Measurements from ENCODE around the gene GALNT15.

GRCh38 chr3:16249336-16249735 is 74.9 kb downstream of the GALNT15 start:
- TF ChIP-seq EZH2 (IDR thresholded peaks at IDR 0.05; ENCODE audit: low read length) (no peak), CTCF (optimal IDR thresholded peaks at IDR 0.05 in 1 of 3, IDR thresholded peaks at IDR 0.05 in 1 of 3, conservative IDR thresholded peaks at IDR 0.05 in 1 of 3; ENCODE audit: extremely low read depth in 1 of 3, insufficient read depth in 2 of 3, low read length in 3 of 3) (peak; percentile 45 to 60 (median 48))

Data from keratinocyte (primary cell).